Anterior cingulate cortex (tissue), 58 donors: Measurements from ENCODE around the gene LGALS7B.
"Not testable (repeated sequence)": the region's sequence is repeated elsewhere in the genome, so short reads cannot be mapped to it uniquely, and the experiment has no call there.

Source experiments
- DNase-seq, 58 donors: peaks; one replicate each; lab custom pipeline; 2025; lab: John Stamatoyannopoulos, UW

LGALS7B gene

GRCh38 chr19:38788478-38789243, at the start of gene LGALS7B:
Gene LGALS7B, plus strand, starts transcription at chr19:38789200. Its CDS starts 27 bp downstream, at chr19:38789227.
- DNase-seq, result no peak

- no peak for DNase-seq
These were observed 49.4 kb upstream of the LGALS7B start for GRCh38 chr19:38739440-38740256.

- DNase-seq, result no peak
These were observed 48.8 kb upstream of the LGALS7B start for GRCh38 chr19:38740257-38740592.

DNA sequence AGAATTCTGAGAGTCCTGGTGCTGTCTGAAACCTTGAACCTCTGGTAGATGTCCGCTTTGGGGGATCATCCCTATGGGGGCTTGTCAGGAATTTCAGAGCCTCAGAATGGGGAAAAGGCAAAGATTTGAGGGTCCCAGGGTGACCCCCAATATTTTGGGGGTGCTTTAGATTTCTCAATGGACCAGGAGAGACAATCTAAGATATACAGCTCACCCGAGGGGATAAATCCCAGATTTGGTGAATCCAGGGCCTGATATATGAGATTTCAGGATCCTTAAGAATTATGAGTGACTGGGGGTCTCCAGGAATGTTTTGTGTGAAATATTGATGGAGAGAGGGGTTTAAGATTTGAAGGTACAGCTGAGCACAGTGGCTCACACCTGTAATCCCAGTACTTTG, 48.1 kb upstream of the LGALS7B start:
- DNase-seq, result no peak

DNA sequence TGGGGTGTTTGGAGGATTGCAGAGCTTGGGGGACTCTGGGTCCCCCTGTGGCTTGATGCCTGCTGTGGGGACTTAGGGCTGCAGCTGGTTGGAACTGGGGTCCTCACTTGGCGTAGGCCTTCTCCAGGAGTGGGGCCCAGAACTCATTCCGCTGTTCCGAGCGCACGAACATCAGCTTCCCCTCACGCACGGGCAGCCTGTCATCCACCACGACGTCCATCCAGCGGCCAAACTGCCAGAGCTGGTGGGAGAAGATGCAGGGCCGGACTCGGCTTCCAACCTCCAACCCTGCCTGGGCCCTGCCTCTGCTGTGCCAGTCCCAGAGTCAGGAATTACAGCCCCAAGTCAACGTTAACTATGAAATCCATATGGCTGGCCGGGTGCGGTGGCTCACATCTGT, 47.3 kb upstream of the LGALS7B start:
- DNase-seq, result no peak

DNA sequence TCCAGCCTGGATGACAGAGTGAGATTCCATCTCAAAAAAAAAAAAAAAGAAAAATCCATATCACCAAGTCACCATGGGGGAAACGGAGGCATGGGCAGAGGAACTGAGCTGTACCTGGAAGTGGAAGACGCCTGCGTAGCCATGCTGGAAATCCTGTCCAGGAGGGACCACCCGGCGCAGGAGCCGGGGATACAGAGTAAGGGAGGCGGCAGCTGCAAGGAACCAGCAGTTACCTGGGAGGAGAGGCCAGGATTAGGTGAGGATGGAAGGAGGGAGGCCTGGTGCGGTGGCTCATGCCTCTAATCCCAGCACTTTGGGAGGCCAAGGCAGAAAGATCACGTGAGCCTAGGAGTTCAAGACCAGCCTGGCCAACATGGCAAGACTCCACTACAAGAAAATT, 46.7 kb upstream of the LGALS7B start:
- DNase-seq, result no peak

GRCh38 chr19:38742906-38743305, 46.1 kb upstream of the LGALS7B start:
- DNase-seq, result no peak

DNA sequence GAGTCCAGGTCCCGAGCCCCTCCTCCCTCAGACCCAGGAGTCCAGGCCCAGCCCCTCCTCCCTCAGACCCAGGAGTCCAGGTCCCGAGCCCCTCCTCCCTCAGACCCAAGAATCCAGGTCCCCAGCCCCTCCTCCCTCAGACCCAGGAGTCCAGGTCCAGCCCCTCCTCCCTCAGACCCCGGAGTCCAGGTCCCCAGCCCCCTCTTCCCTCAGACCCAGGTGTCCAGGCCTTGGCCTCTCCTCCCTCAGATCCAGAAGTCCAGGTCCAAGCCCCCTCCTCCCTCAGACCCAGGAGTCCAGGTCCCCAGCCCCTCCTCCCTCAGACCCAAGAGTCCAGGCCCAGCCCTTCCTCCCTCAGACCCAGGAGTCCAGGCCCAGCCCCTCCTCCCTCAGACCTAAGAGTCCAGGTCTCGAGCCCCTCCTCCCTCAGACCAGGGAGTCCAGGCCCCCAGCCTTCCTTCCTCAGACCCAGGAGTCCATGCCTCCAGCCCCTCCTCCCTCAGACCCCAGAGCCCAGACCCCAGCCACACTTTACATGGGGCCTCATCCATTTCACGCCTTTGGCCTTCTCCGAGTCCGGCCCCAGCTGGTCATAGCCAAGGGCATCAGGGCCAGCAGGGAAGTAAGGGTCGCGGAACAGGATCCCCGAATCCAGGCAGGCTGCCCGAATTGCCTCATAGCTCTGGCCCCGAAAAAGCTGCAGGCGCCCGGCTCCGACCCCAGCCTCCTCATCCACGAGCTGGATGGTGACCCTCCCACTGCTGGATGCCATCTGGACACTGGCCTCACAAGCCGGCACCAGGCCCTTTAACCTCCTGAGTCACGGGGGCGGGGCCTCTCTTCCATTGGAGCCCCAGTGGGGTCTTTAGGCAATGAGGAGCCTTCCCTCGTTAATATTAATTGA, 45.4 kb upstream of the LGALS7B start:
- DNase-seq, result no peak

DNA sequence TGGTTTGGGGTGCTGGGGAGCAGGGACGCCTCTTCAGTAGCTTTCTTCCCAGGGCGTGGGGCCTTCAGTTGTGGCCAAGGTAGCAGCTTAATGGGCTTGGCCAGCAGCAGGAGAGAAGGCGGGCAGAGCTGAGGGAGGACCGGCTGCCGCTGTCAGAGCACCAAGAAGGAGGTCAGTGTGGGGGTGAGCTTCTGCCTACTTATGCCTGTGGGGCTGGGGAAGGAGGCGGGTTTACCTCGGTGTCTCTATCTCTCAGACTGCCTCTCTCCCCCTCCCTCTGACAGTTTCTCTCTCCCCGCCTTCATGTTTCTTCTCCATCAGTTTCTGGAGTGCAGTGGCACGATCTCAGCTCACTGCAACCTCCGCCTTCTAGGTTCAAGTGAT, 44.7 kb upstream of the LGALS7B start, which contains the start of gene CAPN12:
TSS of gene CAPN12 (minus strand) at position 177 of the 384 bp plus-strand sequence. CDS start 309 bp downstream, outside the sequence.
- DNase-seq, result no peak

- no peak for DNase-seq
These were observed 44.1 kb upstream of the LGALS7B start for GRCh38 chr19:38744874-38745273.

DNA sequence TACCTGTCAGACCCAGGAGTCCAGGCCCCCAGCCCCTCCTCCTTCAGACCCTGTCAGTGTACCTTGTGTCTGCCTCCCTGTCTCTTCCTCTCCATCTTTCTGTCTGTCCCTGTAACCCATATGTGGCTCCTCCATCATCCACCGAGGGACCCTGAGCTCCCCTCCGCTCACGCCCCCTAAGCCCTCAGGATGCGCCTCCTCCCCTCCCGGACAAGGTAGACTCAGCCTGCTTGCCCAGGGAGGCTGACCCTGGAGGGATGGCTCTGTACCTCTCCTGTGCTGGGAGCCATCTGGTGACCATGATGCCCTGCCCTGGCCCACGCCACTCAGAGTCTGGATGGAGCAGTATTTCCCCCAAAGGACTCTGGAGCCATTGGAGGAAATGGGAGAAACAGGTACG, 43.7 kb upstream of the LGALS7B start:
- no peak for DNase-seq

- DNase-seq, result not testable (repeated sequence)
These were observed 35.2 kb upstream of the LGALS7B start for GRCh38 chr19:38753783-38754182.

GRCh38 chr19:38754196-38754595, 34.8 kb upstream of the LGALS7B start:
- not testable (repeated sequence) for DNase-seq

DNA sequence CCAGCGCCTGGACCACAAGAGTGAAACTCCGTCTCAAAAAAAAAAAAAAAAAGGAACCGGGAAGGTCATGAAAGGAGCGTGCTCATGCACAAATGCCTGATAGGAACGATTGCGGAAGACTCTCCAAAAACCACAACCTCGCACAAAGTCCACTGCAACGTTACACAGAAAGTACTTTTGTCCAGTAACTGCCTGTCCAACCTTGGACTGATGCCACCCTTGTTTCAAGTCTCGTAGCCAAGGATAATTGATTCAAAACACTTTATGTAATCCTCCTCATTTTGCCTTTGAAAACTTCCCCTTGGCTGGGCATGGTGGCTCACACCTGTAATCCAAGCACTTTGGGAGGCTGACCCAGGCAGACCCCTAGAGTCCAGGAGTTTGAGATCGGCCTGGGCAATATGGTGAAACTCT, 29.4 kb upstream of the LGALS7B start:
- no peak for DNase-seq

DNA sequence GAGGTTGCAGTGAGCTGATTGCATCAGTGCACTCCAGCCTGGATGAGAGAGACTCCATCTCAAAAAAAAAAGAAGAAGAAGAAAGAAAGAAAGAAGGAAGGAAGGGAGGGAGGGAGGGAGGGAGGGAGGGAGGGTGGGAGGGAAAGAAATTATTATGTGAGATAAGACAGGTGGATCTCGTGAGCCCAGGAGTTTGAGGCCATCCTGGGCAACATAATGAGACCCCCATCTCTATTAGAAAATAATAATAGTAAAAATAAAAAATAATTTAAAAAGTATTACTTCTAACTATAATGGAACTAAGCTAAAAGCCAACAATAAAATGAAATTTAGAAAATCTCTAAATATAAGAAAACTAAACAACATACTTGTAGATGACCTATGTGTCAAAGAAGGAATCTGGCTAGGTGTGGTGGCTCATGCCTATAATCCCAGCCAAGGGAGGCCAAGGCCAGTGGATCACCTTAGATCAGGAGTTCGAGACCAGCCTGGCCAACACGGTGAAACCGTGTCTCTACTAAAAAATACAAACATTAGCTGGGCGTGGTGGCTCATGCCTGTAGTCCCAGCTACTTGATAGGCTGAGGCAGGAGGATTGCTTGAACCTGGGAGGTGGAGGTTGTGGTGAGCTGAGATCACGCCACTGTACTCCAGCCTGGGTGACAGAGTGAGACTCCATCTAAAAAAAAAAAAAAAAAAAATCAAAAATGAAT, 28.0 kb upstream of the LGALS7B start:
- DNase-seq, result not testable (repeated sequence)

- not testable (repeated sequence) for DNase-seq
These were observed 27.1 kb upstream of the LGALS7B start for GRCh38 chr19:38761884-38762389.

DNA sequence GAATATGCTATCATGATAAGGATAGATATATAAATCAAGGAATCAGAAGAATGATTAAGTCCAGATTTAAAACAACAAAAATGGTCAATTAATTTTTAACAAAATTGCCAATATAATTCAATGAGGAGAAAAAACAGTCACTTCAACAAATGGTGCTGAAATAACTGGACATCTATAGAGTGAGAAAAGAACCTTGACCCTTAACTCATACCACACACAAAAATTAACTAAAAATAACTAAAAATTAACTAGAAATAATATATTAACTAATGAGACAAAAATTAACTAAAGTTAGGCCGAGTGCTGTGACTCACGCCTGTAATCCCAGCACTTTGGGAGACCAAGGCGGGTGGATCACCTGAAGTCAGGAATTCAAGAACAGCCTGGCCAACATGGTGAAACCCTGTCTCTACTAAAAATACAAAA, 25.2 kb upstream of the LGALS7B start:
- no peak for DNase-seq

DNA sequence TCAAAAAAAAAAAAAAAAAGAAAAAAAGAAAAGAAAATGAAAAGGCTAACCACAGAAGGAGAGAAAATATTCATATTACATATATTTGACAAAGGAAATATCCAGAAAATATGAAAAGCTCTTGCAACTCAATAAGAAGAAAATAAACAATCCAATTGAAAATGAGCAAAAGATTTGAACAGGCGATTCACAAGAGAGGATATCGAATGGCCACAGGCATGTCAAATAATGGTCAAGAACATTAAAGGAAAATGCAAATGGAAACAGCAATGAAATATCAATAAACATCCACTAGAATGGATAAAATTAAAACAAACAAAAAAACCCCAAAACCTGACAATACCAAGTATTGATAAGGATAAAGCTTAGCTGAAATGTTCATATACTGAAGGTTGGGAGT, 23.8 kb upstream of the LGALS7B start:
- no peak for DNase-seq

GRCh38 chr19:38766276-38767047, 22.5 kb upstream of the LGALS7B start:
- DNase-seq, result no peak
